IMR-90 (cell line): ENCODE results near the gene STRA6. TPM values are rescaled to one million over a fixed set of nuclear protein-coding genes. Genes with fewer than 3 reads are reported as not detected.

Source experiments
- ATAC-seq: fragments of 200-7000 bp; cut with Tn5 transposase; 2 replicates; pipeline ENCODE4 v1.9.1; 2020; ENCODE audit warnings: low read depth, mild to moderate bottlenecking, moderate library complexity
- BruUV-seq: library from RNA; stranded (reverse); fragments of 400-500 nt; replicated peaks from 2 replicates; lab custom pipeline; 2021; lab: Mats Ljungman, UMichigan
- CTCF ChIA-PET: fragments of 300-600 bp; formaldehyde crosslinking; extraction: SDS; loops from one replicate; lab custom pipeline; 2021; ENCODE audit warnings: antibody characterized with exemption; lab: Yijun Ruan, JAX
- POLR2A ChIA-PET: fragments of 300-600 bp; sonication (Branson Sonifier 250); formaldehyde crosslinking; loops from one replicate; lab custom pipeline; 2022; ENCODE audit warnings: antibody characterized with exemption; ENCODE audit not compliant: unreplicated experiment; lab: Charles Lee
- DNase-seq: peaks from one replicate; pipeline ENCODE4 v3.0.0; 2013
- H2AFZ ChIP-seq: replicated peaks from 2 replicates; pipeline ENCODE3; 2013; ENCODE audit warnings: low read length, mild to moderate bottlenecking; ENCODE audit not compliant: poor library complexity
- H2AK5ac ChIP-seq: 2 replicates; pipeline ENCODE4 v1.6.1; 2013; ENCODE audit warnings: low read depth, low read length, inconsistent platforms
- H2AK9ac ChIP-seq: replicated peaks from 2 replicates; pipeline ENCODE3; 2013; ENCODE audit warnings: mild to moderate bottlenecking, low read depth, low read length, moderate library complexity; ENCODE audit not compliant: poor library complexity
- H2BK120ac ChIP-seq: 2 replicates; pipeline ENCODE4 v1.6.1; 2013; ENCODE audit warnings: low read depth, low read length, inconsistent platforms
- H2BK15ac ChIP-seq: 3 replicates; pipeline ENCODE4 v1.6.1; 2013; ENCODE audit warnings: low read depth, low read length, inconsistent platforms
- H2BK20ac ChIP-seq: 2 replicates; pipeline ENCODE4 v1.6.1; 2013; ENCODE audit warnings: low read depth, mild to moderate bottlenecking, inconsistent platforms, low read length, moderate library complexity
- H2BK5ac ChIP-seq: 2 replicates; pipeline ENCODE4 v1.6.1; 2013; ENCODE audit warnings: mild to moderate bottlenecking, low read depth, low read length, inconsistent platforms; ENCODE audit not compliant: poor library complexity, severe bottlenecking
- H3K14ac ChIP-seq: replicated peaks from 2 replicates; pipeline ENCODE4 v1.6.1; 2013; ENCODE audit warnings: low read depth, low read length, inconsistent platforms
- H3K18ac ChIP-seq: 2 replicates; pipeline ENCODE4 v1.6.1; 2013; ENCODE audit warnings: low read depth, low read length, control low read depth
- H3K23ac ChIP-seq: 2 replicates; pipeline ENCODE4 v1.6.1; 2013; ENCODE audit warnings: low read depth, low read length, inconsistent platforms
- H3K27ac ChIP-seq: 2 replicates; pipeline ENCODE4 v1.5.1; 2013; ENCODE audit warnings: mild to moderate bottlenecking, control low read depth, low read length; ENCODE audit not compliant: insufficient read depth
- H3K27me3 ChIP-seq: 2 replicates; pipeline ENCODE4 v1.6.1; 2013; ENCODE audit warnings: low read length; ENCODE audit not compliant: control insufficient read depth, insufficient read depth
- H3K36me3 ChIP-seq: 2 replicates; pipeline ENCODE4 v1.6.1; 2013; ENCODE audit warnings: low read length, mixed read lengths; ENCODE audit not compliant: control insufficient read depth, insufficient read depth
- H3K4ac ChIP-seq: 2 replicates; pipeline ENCODE4 v1.6.1; 2013; ENCODE audit warnings: low read depth, low read length, inconsistent platforms
- H3K4me1 ChIP-seq: 2 replicates; pipeline ENCODE4 v1.6.1; 2013; ENCODE audit warnings: low read length, mixed read lengths; ENCODE audit not compliant: control insufficient read depth, insufficient read depth
- H3K4me2 ChIP-seq: 2 replicates; pipeline ENCODE4 v1.6.1; 2013; ENCODE audit warnings: low read depth, mild to moderate bottlenecking, control low read depth, low read length, moderate library complexity
- H3K4me3 ChIP-seq: 2 replicates; pipeline ENCODE4 v1.5.1; 2013; ENCODE audit warnings: low read depth, mild to moderate bottlenecking, control low read depth, low read length, moderate library complexity; ENCODE audit not compliant: insufficient read depth
- H3K56ac ChIP-seq: 2 replicates; pipeline ENCODE4 v1.6.1; 2013; ENCODE audit warnings: low read length, inconsistent platforms; ENCODE audit not compliant: insufficient read depth; ENCODE audit errors: extremely low read depth
- H3K79me1 ChIP-seq, 2 experiments: 2 replicates each; pipeline ENCODE4 v1.6.1; 2013; ENCODE audit warnings: low read length in 2 of 2, inconsistent platforms in 1 of 2, low read depth in 1 of 2
- H3K9ac ChIP-seq: 2 replicates; pipeline ENCODE4 v1.6.1; 2013; ENCODE audit warnings: low read depth, low read length, control low read depth
- H3K9me1 ChIP-seq: 2 replicates; pipeline ENCODE4 v1.6.1; 2013; ENCODE audit warnings: low read length, inconsistent platforms; ENCODE audit not compliant: insufficient read depth
- H3K9me3 ChIP-seq: 2 replicates; pipeline ENCODE4 v1.6.1; 2013; ENCODE audit warnings: low read length; ENCODE audit not compliant: control insufficient read depth, insufficient read depth
- H4K20me1 ChIP-seq: 2 replicates; pipeline ENCODE4 v1.6.1; 2013; ENCODE audit warnings: low read length, inconsistent platforms; ENCODE audit not compliant: insufficient read depth
- H4K5ac ChIP-seq: 2 replicates; pipeline ENCODE4 v1.6.1; 2013; ENCODE audit warnings: mild to moderate bottlenecking, low read depth, low read length, control low read depth
- H4K8ac ChIP-seq, 2 experiments: 2 replicates each; pipeline ENCODE4 v1.6.1; 2013; ENCODE audit warnings: low read depth in 2 of 2, low read length in 2 of 2, control low read depth in 1 of 2, inconsistent platforms in 1 of 2
- H4K91ac ChIP-seq: 2 replicates; pipeline ENCODE4 v1.6.1; 2013; ENCODE audit warnings: low read depth, low read length, inconsistent platforms; ENCODE audit not compliant: insufficient read depth
- BHLHE40 ChIP-seq: fragments of 150-350 bp; IDR thresholded peaks from 2 replicates; pipeline ENCODE4 v1.6.1; 2016; ENCODE audit warnings: mild to moderate bottlenecking, low read depth, low read length
- MAFK ChIP-seq: IDR thresholded peaks from 2 replicates; pipeline ENCODE4 v1.6.1; 2012; ENCODE audit warnings: low read depth, low read length, improper control_type of control experiment
- MXI1 ChIP-seq: IDR thresholded peaks from 2 replicates; pipeline ENCODE4 v1.6.1; 2012; ENCODE audit warnings: low read depth, mild to moderate bottlenecking, low read length, moderate library complexity, borderline replicate concordance
- NFE2L2 ChIP-seq: fragments of 150-350 bp; IDR thresholded peaks from 2 replicates; pipeline ENCODE4 v1.6.1; 2016; ENCODE audit warnings: low read depth, mild to moderate bottlenecking, low read length
- RCOR1 ChIP-seq: IDR thresholded peaks from 2 replicates; pipeline ENCODE4 v1.6.1; 2012; ENCODE audit warnings: mild to moderate bottlenecking, low read length, improper control_type of control experiment; ENCODE audit not compliant: insufficient replicate concordance
- SMC3 ChIP-seq: fragments of 150-350 bp; IDR thresholded peaks from 2 replicates; pipeline ENCODE4 v1.6.1; 2016; ENCODE audit warnings: low read depth, mild to moderate bottlenecking, antibody characterized with exemption, low read length, moderate library complexity
- USF2 ChIP-seq: fragments of 150-350 bp; IDR thresholded peaks from 2 replicates; pipeline ENCODE4 v1.6.1; 2017; ENCODE audit warnings: mild to moderate bottlenecking, antibody characterized with exemption, low read length, low read depth
- WGBS, 2 experiments: methylation state at CpG; one replicate each; pipeline versions ENCODE4 v1.1.5 to v1.1.7; 2013; ENCODE audit warnings: missing lambda C conversion rate in 2 of 2; ENCODE audit not compliant: insufficient read length in 1 of 2; ENCODE audit errors: extremely low coverage in 2 of 2; 5-methylcytosine and 5-hydroxymethylcytosine counted together
- dilution Hi-C: fragments of 300-500 bp; cut with HindIII; formaldehyde crosslinking; loops from one replicate; pipeline ENCODE4 v1.14.3; 2018; ENCODE audit warnings: low sequenced_read_pairs; ENCODE audit not compliant: unreplicated experiment
- in situ Hi-C: fragments of 300-500 bp; cut with MboI; formaldehyde crosslinking; loops from 3 replicates; pipeline ENCODE4 v1.14.3; 2019; ENCODE audit warnings: low sequenced_read_pairs, inconsistent platforms, mixed read lengths
- intact Hi-C: fragments of 100-400 bp; cut with micrococcal nuclease; formaldehyde crosslinking; loops from 2 replicates; pipeline ENCODE4 v1.10.0; 2022
- polyA plus RNA-seq, 3 experiments: library from polyadenylated mRNA; depleted of rRNA; stranded (reverse); fragments of >200 nt; gene quantifications; 2 replicates each; pipeline ENCODE4 v1.2.3, GENCODE V29; 2012; ENCODE audit warnings: low replicate concordance in 1 of 3
- total RNA-seq: library from RNA; depleted of rRNA; stranded (reverse); fragments of >200 nt; gene quantifications from 2 replicates; pipeline ENCODE4 v1.2.3, GENCODE V29; 2012

STRA6 gene
- total and polyA plus RNA-seq, 2 of the 4 experiments (the other 2 are of a cell fraction), result 0.17 TPM; not detected in 1

- Histone ChIP-seq H2AK9ac (no peak overlapping the region), H3K9ac (no peak overlapping the region), H3K27me3 (peaks cover 43% of the 10 kb centered on the region), H3K79me1 (no peaks in the 10 kb centered on the region), H4K8ac (no peak overlapping the region), H3K23ac (no peak overlapping the region), H4K20me1 (no peaks in the 10 kb centered on the region; the same call in 1 of the 2 replicates), H4K91ac (no peak overlapping the region), H3K56ac (no peak overlapping the region), H3K4me1 (peaks cover 3% of the 10 kb centered on the region; the same call in 1 of the 2 replicates), H2BK120ac (no peak overlapping the region), H3K4me2 (no peak overlapping the region), H3K18ac (no peak overlapping the region), H2AK5ac (no peak overlapping the region), H3K4me3 (no peak overlapping the region), H4K5ac (no peak overlapping the region), H2BK20ac (no peak overlapping the region), H3K14ac (no peak overlapping the region), H3K9me3 (no peaks in the 10 kb centered on the region), H3K27ac (no peak overlapping the region), H3K9me1 (no peaks in the 10 kb centered on the region), H3K4ac (no peak overlapping the region), H2AFZ (no peak overlapping the region), H3K36me3 (no peaks in the 10 kb centered on the region), H2BK15ac (no peak overlapping the region), H2BK5ac (no peak overlapping the region)
- intact Hi-C loops, result no loop called here
- in situ Hi-C loops, result no loop called here
- dilution Hi-C loops, result no loop called here
- WGBS, 2 experiments, result no CpG with 5 or more reads among the region's 4 CpGs
- ChIA-PET POLR2A (no interaction called here), CTCF (no interaction called here)
- no TSS peak for BruUV-seq
- DNase-seq (no peak), ATAC-seq (no peak)
- TF ChIP-seq MAFK (no peak), RCOR1 (no peak), SMC3 (no peak), NFE2L2 (no peak), BHLHE40 (no peak), USF2 (no peak), MXI1 (no peak)
These were observed 34.7 kb downstream of the STRA6 start for GRCh38 chr15:74167891-74168331.
